ENCODE data around the gene MEIS2.

- TF ChIP-seq CTCF (conservative IDR thresholded peaks at IDR 0.05; ENCODE audit: low read depth, low read length) (no peak), EZH2 (IDR thresholded peaks at IDR 0.05; ENCODE audit: low read length, unreplicated experiment) (no peak)
These were observed 9.7 kb upstream of the MEIS2 start for GRCh38 chr15:37109872-37110572.
